ENCODE measurements around the gene LEUTX. TPM values are rescaled to one million over a fixed set of nuclear protein-coding genes. Genes with fewer than 3 reads are reported as not detected.

The LEUTX gene
- total and polyA plus RNA-seq, 5 donors from 2014 or later = not detected

Other genes with a start within 250 kb of the LEUTX start
- 4.8 TPM for gene EID2B, start 246.0 kb upstream of the LEUTX start, total RNA-seq
- 10 to 100 TPM in 3 of 4 donors, 1 to 10 TPM in 1; 7.3 to 11.3 (median 10.3) TPM for gene EID2B, start 246.0 kb upstream of the LEUTX start, polyA plus RNA-seq
- gene EID2, start 238.7 kb upstream of the LEUTX start, total RNA-seq = 13.1 TPM
- 10 to 100 TPM; 20.2 to 32.7 (median 23.8) TPM for gene EID2, start 238.7 kb upstream of the LEUTX start, polyA plus RNA-seq
- gene LGALS13, start 176.3 kb upstream of the LEUTX start, total RNA-seq = not detected
- gene LGALS13, start 176.3 kb upstream of the LEUTX start, polyA plus RNA-seq = not detected
- gene LGALS16, start 122.9 kb upstream of the LEUTX start, total RNA-seq = not detected
- not detected for gene LGALS16, start 122.9 kb upstream of the LEUTX start, polyA plus RNA-seq
- not detected for gene LGALS14, start 74.4 kb upstream of the LEUTX start, total RNA-seq
- under 1 TPM in 1 of 4 donors, not detected in 3; 0.73 TPM for gene LGALS14, start 74.4 kb upstream of the LEUTX start, polyA plus RNA-seq
- gene CLC, start 40.8 kb upstream of the LEUTX start, total RNA-seq = 2.9 TPM
- not detected for gene CLC, start 40.8 kb upstream of the LEUTX start, polyA plus RNA-seq
- gene DYRK1B, start 55.3 kb downstream of the LEUTX start, total RNA-seq = 32.6 TPM
- 10 to 100 TPM in 3 of 4 donors, 1 to 10 TPM in 1; 7.2 to 12.8 (median 10.5) TPM for gene DYRK1B, start 55.3 kb downstream of the LEUTX start, polyA plus RNA-seq
- 194 TPM for gene FBL, start 67.5 kb downstream of the LEUTX start, total RNA-seq
- 100 to 1,000 TPM; 142 to 186 (median 166) TPM for gene FBL, start 67.5 kb downstream of the LEUTX start, polyA plus RNA-seq
- 8.4 TPM for gene FCGBP, start 155.8 kb downstream of the LEUTX start, total RNA-seq
- under 1 TPM; 0.06 to 0.27 (median 0.21) TPM for gene FCGBP, start 155.8 kb downstream of the LEUTX start, polyA plus RNA-seq
- 105 TPM for gene PSMC4, start 192.3 kb downstream of the LEUTX start, total RNA-seq
- gene PSMC4, start 192.3 kb downstream of the LEUTX start, polyA plus RNA-seq = 100 to 1,000 TPM in 2 of 4 donors, 10 to 100 TPM in 2; 89.9 to 122 (median 101) TPM
- gene ZNF546, start 218.2 kb downstream of the LEUTX start, total RNA-seq = 2.3 TPM
- gene ZNF546, start 218.2 kb downstream of the LEUTX start, polyA plus RNA-seq = 1 to 10 TPM; 4.8 to 5.8 (median 5.4) TPM